Activated B cell treated with CpG ODN at 0.5 μM for 24 hours (primary cell): ENCODE measurements around the gene PWP2. TPM values are rescaled to one million over a fixed set of nuclear protein-coding genes. Genes with fewer than 3 reads are reported as not detected.

Experiments
- ATAC-seq: fragments of 200-7000 bp; cut with Tn5 transposase; one replicate; pipeline ENCODE4 v1.10.0; 2021; ENCODE audit warnings: low read depth, mild to moderate bottlenecking, moderate library complexity
- CTCF ChIA-PET: fragments of 350-600 bp; sonication (Branson Sonifier 250); formaldehyde crosslinking; loops from one replicate; lab custom pipeline; 2021; ENCODE audit warnings: antibody characterized with exemption; lab: Charles Lee
- POLR2A ChIA-PET: fragments of 350-600 bp; sonication (Branson Sonifier 250); formaldehyde crosslinking; loops from one replicate; lab custom pipeline; 2021; ENCODE audit warnings: antibody characterized with exemption; lab: Charles Lee
- DNase-seq: peaks from one replicate; pipeline ENCODE4 v3.0.0; 2022
- H3K27ac Mint-ChIP-seq: one replicate; pipeline ENCODE4 v1.8.0; 2020; ENCODE audit warnings: mixed read lengths
- H3K27me3 Mint-ChIP-seq: one replicate; pipeline ENCODE4 v1.8.0; 2021; ENCODE audit warnings: mixed read lengths
- H3K36me3 Mint-ChIP-seq: one replicate; pipeline ENCODE4 v1.8.0; 2021; ENCODE audit warnings: low read depth, mixed read lengths
- H3K4me1 Mint-ChIP-seq: one replicate; pipeline ENCODE4 v1.8.0; 2021; ENCODE audit warnings: mixed read lengths
- H3K4me3 Mint-ChIP-seq: one replicate; pipeline ENCODE4 v1.8.0; 2020; ENCODE audit warnings: mild to moderate bottlenecking, mixed read lengths
- H3K9me3 Mint-ChIP-seq: one replicate; pipeline ENCODE4 v1.8.0; 2020; ENCODE audit warnings: mixed read lengths
- intact Hi-C: fragments of 100-400 bp; cut with micrococcal nuclease; formaldehyde crosslinking; loops from one replicate; pipeline ENCODE4 v1.15.1; 2024
- total RNA-seq: library from RNA; stranded (reverse); gene quantifications from 2 replicates; pipeline ENCODE4 v1.2.3, GENCODE V29; 2022
- TF ChIP-seq, protein P1 (sequence below): fragments of 200-600 bp; IDR thresholded peaks from one replicate; pipeline ENCODE4 v1.8.0; 2022; ENCODE audit warnings: antibody characterized with exemption, mild to moderate bottlenecking

Gene PWP2
- total RNA-seq, 1 donor from 2014 or later = 11.8 TPM

DNA sequence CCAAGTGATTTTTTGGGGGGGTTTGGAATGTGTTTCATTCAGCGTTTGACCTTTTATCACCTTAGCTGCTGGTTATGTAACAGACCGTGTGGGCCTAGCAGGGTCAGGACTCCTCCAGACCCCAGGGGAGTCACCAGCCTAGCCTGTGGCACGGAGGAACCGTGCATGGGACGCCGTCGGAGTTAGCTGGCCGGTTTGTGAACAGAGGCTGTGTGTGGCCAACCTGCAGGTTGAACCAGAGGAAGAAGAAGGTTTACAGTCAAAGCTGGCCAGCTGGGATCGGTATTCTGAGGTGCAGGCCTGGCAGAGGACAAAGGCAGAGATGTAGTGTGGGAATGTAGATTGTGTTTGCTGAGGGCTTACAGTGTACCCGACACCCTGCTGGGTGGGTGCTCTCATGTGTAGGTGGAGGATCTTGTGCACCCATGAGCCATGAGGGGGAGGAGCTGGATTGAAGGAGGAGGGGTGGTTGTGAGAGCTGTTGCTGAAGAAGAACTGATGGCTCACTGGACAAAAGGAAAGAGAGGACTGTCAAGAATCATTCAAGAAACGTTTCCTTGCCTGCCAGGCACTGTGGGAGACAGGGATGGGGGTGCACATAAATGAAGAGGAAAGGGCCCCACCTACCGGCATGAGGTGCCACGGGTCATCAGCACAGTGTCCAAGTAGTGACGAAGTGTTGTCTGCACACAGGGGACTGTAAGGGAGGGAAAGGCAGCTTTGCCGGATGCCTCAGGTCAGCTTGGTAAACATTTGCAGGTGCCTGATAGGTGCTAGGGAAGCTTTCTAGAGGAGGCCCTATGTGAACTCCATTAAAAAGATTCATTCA is 40.0 kb upstream of the PWP2 start:
- ChIA-PET POLR2A (interaction anchor here (1.4 kb wide), 1 partner anchor 22 kb away, joined by 3 read pairs; no protein-coding TSS in a partner anchor), CTCF (no interaction called here)
- no peaks in the 10 kb centered on the region for H3K27me3 Mint-ChIP-seq
- peaks cover 13% of the 10 kb centered on the region for H3K4me1 Mint-ChIP-seq
- ATAC-seq = no peak
- H3K9me3 Mint-ChIP-seq = no peaks in the 10 kb centered on the region
- H3K4me3 Mint-ChIP-seq = no peak overlapping the region
- intact Hi-C loops = loop anchor here (2.0 kb wide), 1 partner anchor 18 kb away; no protein-coding TSS in a partner anchor
- TF ChIP-seq, protein P1, sequence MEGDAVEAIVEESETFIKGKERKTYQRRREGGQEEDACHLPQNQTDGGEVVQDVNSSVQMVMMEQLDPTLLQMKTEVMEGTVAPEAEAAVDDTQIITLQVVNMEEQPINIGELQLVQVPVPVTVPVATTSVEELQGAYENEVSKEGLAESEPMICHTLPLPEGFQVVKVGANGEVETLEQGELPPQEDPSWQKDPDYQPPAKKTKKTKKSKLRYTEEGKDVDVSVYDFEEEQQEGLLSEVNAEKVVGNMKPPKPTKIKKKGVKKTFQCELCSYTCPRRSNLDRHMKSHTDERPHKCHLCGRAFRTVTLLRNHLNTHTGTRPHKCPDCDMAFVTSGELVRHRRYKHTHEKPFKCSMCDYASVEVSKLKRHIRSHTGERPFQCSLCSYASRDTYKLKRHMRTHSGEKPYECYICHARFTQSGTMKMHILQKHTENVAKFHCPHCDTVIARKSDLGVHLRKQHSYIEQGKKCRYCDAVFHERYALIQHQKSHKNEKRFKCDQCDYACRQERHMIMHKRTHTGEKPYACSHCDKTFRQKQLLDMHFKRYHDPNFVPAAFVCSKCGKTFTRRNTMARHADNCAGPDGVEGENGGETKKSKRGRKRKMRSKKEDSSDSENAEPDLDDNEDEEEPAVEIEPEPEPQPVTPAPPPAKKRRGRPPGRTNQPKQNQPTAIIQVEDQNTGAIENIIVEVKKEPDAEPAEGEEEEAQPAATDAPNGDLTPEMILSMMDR = no peak
- H3K36me3 Mint-ChIP-seq = peaks cover 92% of the 10 kb centered on the region
- no peak overlapping the region for H3K27ac Mint-ChIP-seq
- no peak for DNase-seq

DNA sequence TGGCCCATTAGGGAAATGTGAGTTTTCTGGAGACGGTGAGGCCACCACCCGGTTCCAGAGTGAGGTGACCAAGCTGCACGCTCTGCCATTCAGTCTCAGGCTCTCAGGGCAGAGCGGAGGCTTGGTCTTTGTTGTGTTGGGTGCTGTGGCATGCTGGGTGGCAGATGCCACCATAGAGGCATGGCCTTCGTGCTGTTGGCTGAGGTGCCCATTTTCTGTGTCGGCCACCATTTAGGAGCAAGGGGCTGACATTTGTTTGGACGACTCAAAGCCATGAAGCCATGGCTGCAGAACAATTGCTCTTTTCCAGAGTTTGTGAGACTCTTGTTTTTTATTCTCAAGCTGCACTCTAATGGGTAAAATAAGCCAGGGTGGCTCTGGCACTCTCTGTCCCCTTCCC is 36.8 kb upstream of the PWP2 start:
- Mint-ChIP-seq H3K9me3 (no peaks in the 10 kb centered on the region), H3K4me1 (peaks cover 10% of the 10 kb centered on the region), H3K36me3 (peaks cover 92% of the 10 kb centered on the region), H3K27me3 (no peaks in the 10 kb centered on the region), H3K27ac (no peak overlapping the region), H3K4me3 (no peak overlapping the region)
- ChIA-PET POLR2A (no interaction called here), CTCF (no interaction called here)
- ATAC-seq (no peak), DNase-seq (no peak)
- TF ChIP-seq, protein P1 = no peak
- intact Hi-C loops = no loop called here

DNA sequence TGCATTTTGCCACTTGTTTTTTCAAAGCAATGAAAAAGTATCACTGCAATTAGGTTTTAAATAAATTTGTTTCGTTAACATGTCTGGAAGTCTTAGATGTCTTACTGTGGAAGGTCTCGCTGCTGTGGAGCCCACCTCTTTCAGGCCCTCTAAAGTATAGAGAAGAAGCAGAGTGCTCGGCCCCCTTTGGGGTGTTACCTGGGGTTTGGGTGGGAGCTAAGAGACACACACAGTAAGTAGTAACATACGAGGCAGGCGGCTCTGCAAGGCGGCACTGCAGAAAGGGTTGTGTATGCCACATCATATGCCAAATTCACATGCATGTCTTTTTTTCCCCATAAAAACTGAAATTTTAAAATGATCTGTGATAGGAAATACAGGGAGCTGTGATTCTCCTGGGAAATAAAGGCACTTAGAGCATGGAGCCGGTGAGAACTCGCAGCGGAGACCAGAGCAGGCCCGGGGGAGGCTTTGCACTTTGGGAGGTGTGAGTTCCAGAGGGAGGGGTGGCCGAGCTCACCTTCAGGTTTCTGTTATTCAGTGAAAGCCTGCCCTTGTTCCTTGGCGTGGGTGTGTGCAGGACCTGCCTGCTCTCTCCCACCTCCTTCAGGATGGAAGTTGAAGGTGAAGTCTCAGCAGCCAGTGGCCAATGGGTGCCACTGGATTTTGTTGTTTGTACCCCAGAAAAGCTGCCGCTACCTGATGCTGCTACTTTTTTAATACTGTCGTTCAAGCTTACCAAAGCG is 35.7 kb upstream of the PWP2 start:
- CTCF ChIA-PET = no interaction called here
- no peaks in the 10 kb centered on the region for H3K9me3 Mint-ChIP-seq
- no peak for ATAC-seq

DNA sequence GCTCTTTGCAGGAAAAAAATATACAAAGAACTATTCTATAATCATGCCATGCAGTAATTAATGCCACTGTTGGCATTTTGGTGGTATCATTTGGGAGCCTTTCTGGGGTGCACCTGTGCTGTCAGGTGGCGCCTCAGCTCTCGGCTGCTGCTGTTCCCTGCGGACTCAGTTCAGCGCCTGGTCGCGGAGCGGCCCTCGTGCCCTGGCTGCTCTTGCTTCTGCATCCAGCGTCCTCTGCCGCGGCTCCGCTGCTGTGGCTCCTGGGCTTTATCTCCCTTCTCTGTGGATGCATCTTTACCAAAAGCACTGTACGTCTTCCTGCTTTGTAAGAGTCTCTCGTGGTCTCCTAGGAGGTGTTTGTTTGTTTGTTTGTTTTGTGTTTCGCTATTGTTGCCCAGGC is 35.1 kb upstream of the PWP2 start:
- H3K4me1 Mint-ChIP-seq = peaks cover 3% of the 10 kb centered on the region
- no peak for ATAC-seq

More for the DNA sequence above, 35.7 kb upstream of the PWP2 start:
- intact Hi-C loops = no loop called here
- Mint-ChIP-seq H3K4me3 (no peak overlapping the region), H3K36me3 (peaks cover 87% of the 10 kb centered on the region), H3K4me1 (peaks cover 3% of the 10 kb centered on the region), H3K27ac (no peak overlapping the region), H3K27me3 (no peaks in the 10 kb centered on the region)
- POLR2A ChIA-PET = no interaction called here
- DNase-seq = no peak
- TF ChIP-seq, protein P1 = no peak

More for the DNA sequence above, 35.1 kb upstream of the PWP2 start:
- no peaks in the 10 kb centered on the region for H3K9me3 Mint-ChIP-seq
- intact Hi-C loops = no loop called here
- no peak for DNase-seq
- ChIA-PET CTCF (no interaction called here), POLR2A (no interaction called here)
- H3K27me3 Mint-ChIP-seq = no peaks in the 10 kb centered on the region
- TF ChIP-seq, protein P1 = no peak
- H3K27ac Mint-ChIP-seq = no peak overlapping the region
- no peak overlapping the region for H3K4me3 Mint-ChIP-seq
- peaks cover 86% of the 10 kb centered on the region for H3K36me3 Mint-ChIP-seq
